GM23338 (cell line): Measurements from ENCODE around the gene TMEM135. TPM values are rescaled to one million over a fixed set of nuclear protein-coding genes. Genes with fewer than 3 reads are reported as not detected.
"Not testable (repeated sequence)": the region's sequence is repeated elsewhere in the genome, so short reads cannot be mapped to it uniquely, and the experiment has no call there.

Source experiments
- ATAC-seq: fragments of 200-7000 bp; cut with Tn5 transposase; 3 replicates; pipeline ENCODE4 v1.9.1; 2020
- DNase-seq: peaks from one replicate; pipeline ENCODE4 v3.0.0-alpha.2; 2015; ENCODE audit warnings: low spot score
- H2AFZ ChIP-seq: fragments of 200-600 bp; sonication (generic); 2 replicates; pipeline ENCODE4 v1.8.0; 2016; ENCODE audit warnings: antibody characterized with exemption, mild to moderate bottlenecking, moderate library complexity
- H3F3A ChIP-seq: fragments of 200-600 bp; sonication (generic); replicated peaks from 2 replicates; pipeline ENCODE4 v1.8.0; 2017; ENCODE audit warnings: antibody characterized with exemption, mixed run types, low read depth
- H3K27ac ChIP-seq: fragments of 200-600 bp; sonication (generic); 2 replicates; pipeline ENCODE4 v1.6.1; 2016; ENCODE audit warnings: low read depth
- H3K27me3 ChIP-seq: fragments of 200-600 bp; sonication (generic); 2 replicates; pipeline ENCODE4 v1.8.0; 2016; ENCODE audit warnings: mild to moderate bottlenecking, mixed run types, moderate library complexity; ENCODE audit not compliant: insufficient read depth
- H3K36me3 ChIP-seq: fragments of 200-600 bp; sonication (generic); 2 replicates; pipeline ENCODE4 v1.8.0; 2016; ENCODE audit warnings: mild to moderate bottlenecking; ENCODE audit not compliant: insufficient read depth
- H3K4me1 ChIP-seq: fragments of 200-600 bp; sonication (generic); 2 replicates; pipeline ENCODE4 v1.8.0; 2016; ENCODE audit warnings: mild to moderate bottlenecking, moderate library complexity; ENCODE audit not compliant: insufficient read depth
- H3K4me2 ChIP-seq: fragments of 200-600 bp; sonication (generic); 2 replicates; pipeline ENCODE4 v1.7.1; 2017; ENCODE audit warnings: mixed run types
- H3K4me3 ChIP-seq: fragments of 200-600 bp; sonication (generic); 2 replicates; pipeline ENCODE4 v1.6.1; 2016; ENCODE audit warnings: mixed run types
- H3K79me2 ChIP-seq: fragments of 200-600 bp; sonication (generic); replicated peaks from 2 replicates; pipeline ENCODE4 v1.8.0; 2017; ENCODE audit warnings: mild to moderate bottlenecking; ENCODE audit not compliant: insufficient read depth
- H3K9me2 ChIP-seq: fragments of 200-600 bp; sonication (generic); 2 replicates; pipeline ENCODE4 v1.8.0; 2017; ENCODE audit not compliant: insufficient read depth
- H4K20me1 ChIP-seq: fragments of 200-600 bp; sonication (generic); replicated peaks from 2 replicates; pipeline ENCODE4 v1.8.0; 2017; ENCODE audit warnings: mild to moderate bottlenecking; ENCODE audit not compliant: insufficient read depth
- H3K27ac Mint-ChIP-seq: 2 replicates; pipeline ENCODE4 v1.8.0; 2020; ENCODE audit warnings: inconsistent platforms, mild to moderate bottlenecking, moderate library complexity, mixed read lengths
- H3K27me3 Mint-ChIP-seq: 3 replicates; pipeline ENCODE4 v1.8.0; 2022; ENCODE audit warnings: low read depth, mild to moderate bottlenecking, moderate library complexity, mixed read lengths, inconsistent platforms; ENCODE audit not compliant: insufficient read depth, poor library complexity
- H3K36me3 Mint-ChIP-seq: 3 replicates; pipeline ENCODE4 v1.8.0; 2021; ENCODE audit warnings: low read depth, mild to moderate bottlenecking, inconsistent platforms, moderate library complexity, mixed read lengths
- H3K4me1 Mint-ChIP-seq: 3 replicates; pipeline ENCODE4 v1.8.0; 2020; ENCODE audit warnings: mild to moderate bottlenecking, inconsistent platforms, mixed read lengths
- H3K4me3 Mint-ChIP-seq: 3 replicates; pipeline ENCODE4 v1.8.0; 2021; ENCODE audit warnings: moderate library complexity, mild to moderate bottlenecking, inconsistent platforms, mixed read lengths
- H3K9me3 Mint-ChIP-seq: 3 replicates; pipeline ENCODE4 v1.8.0; 2020; ENCODE audit warnings: moderate library complexity, mild to moderate bottlenecking, inconsistent platforms, mixed read lengths
- CREB1 ChIP-seq: fragments of 250-450 bp; sonication (Bioruptor Pico); IDR thresholded peaks from 2 replicates; pipeline ENCODE4 v1.5.0; 2020; ENCODE audit warnings: low read depth, mild to moderate bottlenecking, moderate library complexity
- EZH2phosphoT487 ChIP-seq: fragments of 200-600 bp; sonication (generic); IDR thresholded peaks from one replicate; pipeline ENCODE4 v1.8.1; 2018; ENCODE audit warnings: antibody characterized with exemption; ENCODE audit not compliant: unreplicated experiment
- NANOG ChIP-seq: IDR thresholded peaks from 2 replicates; pipeline ENCODE4 v1.6.1; 2016; ENCODE audit warnings: antibody characterized with exemption, borderline replicate concordance
- STAT1 ChIP-seq: IDR thresholded peaks from one replicate; pipeline ENCODE4 v1.6.1; 2016; ENCODE audit warnings: antibody characterized with exemption; ENCODE audit not compliant: unreplicated experiment
- ZNF114 ChIP-seq: fragments of 250-450 bp; sonication (Bioruptor Pico); IDR thresholded peaks from 2 replicates; pipeline ENCODE4 v1.5.0; 2020; ENCODE audit warnings: mild to moderate bottlenecking, moderate library complexity
- ZNF462 ChIP-seq: fragments of 250-450 bp; sonication (Bioruptor Pico); IDR thresholded peaks from 2 replicates; pipeline ENCODE4 v1.5.0; 2020; ENCODE audit warnings: mild to moderate bottlenecking, moderate library complexity
- polyA plus RNA-seq: library from polyadenylated mRNA; unstranded; fragments of >200 nt; fragmentation: Nextera tagmentation; extraction: Ambion mirVana; gene quantifications from 2 replicates; pipeline ENCODE4 v1.2.1, GENCODE V29; 2016
- total RNA-seq: library from RNA; depleted of rRNA; stranded (reverse); fragments of >200 nt; shearing (Covaris generic); gene quantifications from 2 replicates; pipeline ENCODE4 v1.2.3, GENCODE V29; 2014

TMEM135 gene
- total and polyA plus RNA-seq, 2 experiments from 2014 or later, result 23.4 to 49.9 TPM

DNA sequence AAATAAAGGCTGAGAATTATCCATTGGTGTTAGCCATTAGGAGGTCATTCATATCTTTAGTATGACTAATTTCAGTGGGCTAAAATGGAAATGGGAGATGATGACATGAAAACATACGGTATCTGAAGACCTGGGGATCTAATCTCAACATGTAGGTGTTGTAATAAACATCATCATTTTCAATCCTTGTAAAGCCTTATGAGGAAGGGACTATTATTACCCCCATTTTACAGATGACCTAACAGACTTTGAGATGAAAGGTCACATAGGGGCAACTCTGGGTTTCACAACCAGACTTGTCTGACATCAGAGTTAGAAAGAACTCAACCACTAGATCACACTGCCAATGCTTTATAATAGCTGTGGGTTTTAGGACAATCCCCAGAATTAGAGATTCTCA lies 34.8 kb upstream of the TMEM135 start (continued):
- TF ChIP-seq ZNF462 (CRISPR knock-in tag) (no peak), STAT1 (no peak), NANOG (no peak), CREB1 (CRISPR knock-in tag) (no peak), EZH2phosphoT487 (no peak)

GRCh38 chr11:87004281-87004680 lies 33.5 kb upstream of the TMEM135 start:
- not testable (repeated sequence) for H3K27ac Mint-ChIP-seq, H3K4me3 Mint-ChIP-seq, H3K4me3 ChIP-seq, H3K36me3 Mint-ChIP-seq, H3K4me1 ChIP-seq, H3K9me2 ChIP-seq, H3F3A ChIP-seq, DNase-seq, H3K79me2 ChIP-seq, H3K27me3 Mint-ChIP-seq, H4K20me1 ChIP-seq, H3K27me3 ChIP-seq, H3K36me3 ChIP-seq, H3K9me3 Mint-ChIP-seq, ATAC-seq, H3K4me2 ChIP-seq, H2AFZ ChIP-seq, H3K27ac ChIP-seq
- peaks cover 11% of the 10 kb centered on the region for H3K4me1 Mint-ChIP-seq

GRCh38 chr11:87005569-87005921 lies 32.2 kb upstream of the TMEM135 start:
- Mint-ChIP-seq H3K27me3 (peaks cover 5% of the 10 kb centered on the region), H3K36me3 (no peaks in the 10 kb centered on the region; the same call in 2 of the 3 replicates), H3K4me3 (no peak overlapping the region), H3K9me3 (no peaks in the 10 kb centered on the region), H3K27ac (no peak overlapping the region), H3K4me1 (peaks cover 3% of the 10 kb centered on the region; the same call in 1 of the 3 replicates)
- H3K27me3 ChIP-seq, result no peaks in the 10 kb centered on the region
- no peak for DNase-seq
- no peaks in the 10 kb centered on the region for H3K4me1 ChIP-seq
- H4K20me1 ChIP-seq, result no peaks in the 10 kb centered on the region
- peak overlapping the region; percentile 19; the same call in 1 of the 2 replicates for H2AFZ ChIP-seq
- no peak overlapping the region for H3K27ac ChIP-seq
- no peak overlapping the region for H3K4me2 ChIP-seq
- H3K9me2 ChIP-seq, result no peaks in the 10 kb centered on the region
- no peaks in the 10 kb centered on the region for H3K36me3 ChIP-seq
- no peaks in the 10 kb centered on the region for H3F3A ChIP-seq
- H3K79me2 ChIP-seq, result no peaks in the 10 kb centered on the region
- H3K4me3 ChIP-seq, result no peak overlapping the region
- no peak for ATAC-seq
- TF ChIP-seq NANOG, result no peak
- no peak for TF ChIP-seq ZNF114 (CRISPR knock-in tag)
- TF ChIP-seq ZNF462 (CRISPR knock-in tag), result no peak
